GM12891 (cell line): ENCODE measurements around the gene UTP15.

Experiments
- PAX5 ChIP-seq: IDR thresholded peaks from 2 replicates; pipeline ENCODE4 v1.6.1; 2011; ENCODE audit warnings: low read length, moderate library complexity, mild to moderate bottlenecking; ENCODE audit not compliant: insufficient read depth, severe bottlenecking
- POLR2A ChIP-seq: IDR thresholded peaks from 2 replicates; pipeline ENCODE4 v1.6.1; 2011; ENCODE audit warnings: low read depth, low read length, control low read depth
- POLR2AphosphoS5 ChIP-seq: IDR thresholded peaks from 2 replicates; pipeline ENCODE4 v1.6.1; 2011; ENCODE audit warnings: low read depth, low read length, control low read depth
- SPI1 ChIP-seq: IDR thresholded peaks from 2 replicates; pipeline ENCODE4 v1.6.1; 2011; ENCODE audit warnings: low read depth, low read length, control low read depth
- TAF1 ChIP-seq: IDR thresholded peaks from 2 replicates; pipeline ENCODE4 v1.6.1; 2011; ENCODE audit warnings: low read depth, low read length, control low read depth

DNA sequence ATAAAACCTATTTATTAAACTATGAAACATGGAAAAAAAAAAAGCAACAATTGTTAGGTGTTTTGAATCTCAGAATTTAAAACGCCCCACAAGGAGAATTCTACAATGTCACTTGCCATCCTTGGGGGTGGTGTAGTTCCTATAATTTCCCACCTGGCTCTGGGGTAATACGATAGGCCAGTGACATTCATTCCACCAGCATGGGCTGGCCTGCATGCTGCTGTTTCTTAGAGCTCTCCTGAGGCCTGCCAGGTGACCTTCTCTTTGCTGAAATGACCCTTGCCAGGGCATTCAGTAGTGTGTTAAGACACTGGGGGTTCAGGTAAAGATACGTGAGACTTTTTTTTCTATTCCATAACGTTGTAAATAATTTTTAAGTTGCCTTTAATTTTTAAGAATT is 50.4 kb downstream of the UTP15 start:
- TF ChIP-seq POLR2AphosphoS5 (no peak), SPI1 (no peak), POLR2A (no peak), PAX5 (no peak), TAF1 (no peak)
